Activated CD8-positive, alpha-beta memory T cell treated with anti-CD3 and anti-CD28 coated beads for 48 hours (primary cell): ENCODE measurements around the gene SPOCK1.

Experiments
- DNase-seq, 3 experiments: peaks; one replicate each; pipeline ENCODE4 v3.0.0-alpha.2; 2020; ENCODE audit warnings: low read depth in 2 of 3, low spot score in 2 of 3

The SPOCK1 gene

GRCh38 chr5:137034764-137035479 lies 464.2 kb downstream of the SPOCK1 start:
- DNase-seq, result no peak

- no peak for DNase-seq
Measured at GRCh38 chr5:137034213-137034612, 464.9 kb downstream of the SPOCK1 start.

- DNase-seq, result no peak
Measured at GRCh38 chr5:137032929-137033328, 466.2 kb downstream of the SPOCK1 start.

- DNase-seq, result no peak
Measured at GRCh38 chr5:137027758-137028157, 471.4 kb downstream of the SPOCK1 start.

- DNase-seq, result no peak
Measured at GRCh38 chr5:137026296-137026695, 472.8 kb downstream of the SPOCK1 start.

GRCh38 chr5:137024044-137024443 lies 475.1 kb downstream of the SPOCK1 start:
- DNase-seq, result no peak

- DNase-seq, result no peak
Measured at GRCh38 chr5:137023371-137023770, 475.8 kb downstream of the SPOCK1 start.

- DNase-seq, result no peak
Measured at GRCh38 chr5:137022725-137023124, 476.4 kb downstream of the SPOCK1 start.

- DNase-seq, result no peak
Measured at GRCh38 chr5:137022043-137022442, 477.1 kb downstream of the SPOCK1 start.

GRCh38 chr5:137019229-137019628 lies 479.9 kb downstream of the SPOCK1 start:
- DNase-seq, result no peak

GRCh38 chr5:137016783-137017324 lies 482.3 kb downstream of the SPOCK1 start:
- no peak for DNase-seq

GRCh38 chr5:137015540-137016116 lies 483.5 kb downstream of the SPOCK1 start:
- DNase-seq, result no peak

GRCh38 chr5:137014731-137015130 lies 484.4 kb downstream of the SPOCK1 start:
- DNase-seq, result no peak

- DNase-seq, result no peak
Measured at GRCh38 chr5:137010226-137010625, 488.9 kb downstream of the SPOCK1 start.

- DNase-seq, result no peak
Measured at GRCh38 chr5:137004279-137004678, 494.8 kb downstream of the SPOCK1 start.

- no peak for DNase-seq
Measured at GRCh38 chr5:137001026-137001569, 498.0 kb downstream of the SPOCK1 start.

- no peak for DNase-seq
Measured at GRCh38 chr5:136999787-137000186, 499.3 kb downstream of the SPOCK1 start.

GRCh38 chr5:136998854-136999357 lies 500.2 kb downstream of the SPOCK1 start:
- DNase-seq, result no peak

GRCh38 chr5:136994154-136994553 lies 505.0 kb downstream of the SPOCK1 start:
- no peak for DNase-seq

GRCh38 chr5:136992796-136993489 lies 506.2 kb downstream of the SPOCK1 start:
- DNase-seq, result no peak

- no peak for DNase-seq
Measured at GRCh38 chr5:136985785-136986475, 513.2 kb downstream of the SPOCK1 start.
